ENCODE data around the gene FAAP20. TPM values are rescaled to one million over a fixed set of nuclear protein-coding genes. Genes with fewer than 3 reads are reported as not detected.

Gene FAAP20
- total RNA-seq, 1 donor from 2014 or later, result 114 TPM

DNA sequence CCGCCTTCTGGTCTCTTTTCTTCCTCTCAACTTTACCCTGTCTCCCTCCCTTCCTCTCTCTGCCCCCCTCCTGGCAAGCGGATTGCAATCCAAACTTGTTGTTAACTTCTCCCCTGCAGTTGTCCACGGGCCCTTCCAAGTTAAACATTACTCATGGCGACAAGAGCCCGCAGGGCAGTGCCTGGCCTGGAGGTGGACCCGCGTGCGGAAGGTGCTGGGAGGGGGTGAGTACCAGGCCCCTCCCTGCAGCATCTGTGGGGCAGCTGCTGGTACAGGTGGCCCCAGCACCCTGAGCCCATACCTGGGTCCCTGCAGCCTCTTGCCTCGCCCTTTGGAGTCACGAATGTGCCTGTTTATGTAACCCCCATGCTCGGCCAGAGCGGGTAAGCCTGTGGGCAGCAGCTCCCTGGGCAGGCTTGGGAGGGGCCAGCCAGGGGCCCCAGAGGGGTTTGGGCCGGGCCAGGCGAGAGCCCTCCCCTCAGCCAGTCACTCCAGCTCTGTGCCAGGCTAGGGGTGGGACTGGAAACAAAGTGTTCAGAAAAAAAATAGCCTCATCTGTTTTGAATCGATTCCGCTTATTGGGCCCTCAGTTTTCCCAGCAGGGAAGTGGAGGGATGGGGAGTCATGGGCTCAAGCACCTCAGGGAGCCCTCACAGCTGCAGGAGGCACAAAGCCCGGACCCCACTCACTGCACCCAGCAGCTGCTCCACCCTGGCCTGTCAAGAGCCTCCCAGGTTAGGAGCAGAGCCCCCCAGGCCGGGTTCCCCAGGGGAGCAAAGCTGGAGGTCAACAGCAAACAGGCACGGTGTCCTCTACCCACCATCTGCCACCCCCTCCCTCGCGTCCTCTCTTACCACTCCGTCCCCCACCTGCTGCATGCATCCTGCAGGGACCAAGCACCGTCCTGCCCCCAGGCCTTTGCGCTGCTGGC lies 14.0 kb upstream of the FAAP20 start:
- Histone ChIP-seq H3K36me3 (ENCODE audit: insufficient read depth, low read length) (no peaks in the 10 kb centered on the region), H3K79me2 (ENCODE audit: insufficient read depth, low read length) (no peaks in the 10 kb centered on the region), H2AFZ (ENCODE audit: low read depth, low read length) (no peak overlapping the region), H3K9ac (ENCODE audit: low read length) (peak overlapping the region; percentile 29), H3K27me3 (ENCODE audit: insufficient read depth, low read length) (no peaks in the 10 kb centered on the region), H3K4me2 (ENCODE audit: low read length) (peak overlapping the region; percentile 76), H3K4me1 (ENCODE audit: insufficient read depth, low read length) (peaks cover 62% of the 10 kb centered on the region), H3K4me3 (ENCODE audit: insufficient read depth, low read depth, low read length) (no peak overlapping the region), H4K20me1 (ENCODE audit: insufficient read depth, low read length) (no peaks in the 10 kb centered on the region), H3K9me3 (ENCODE audit: insufficient read depth, low read depth, low read length) (no peaks in the 10 kb centered on the region), H3K27ac (ENCODE audit: low read depth, low read length) (peak overlapping the region; percentile 30)
- Mint-ChIP-seq H3K4me1 (ENCODE audit: low read depth, unreplicated experiment) (peaks cover 3% of the 10 kb centered on the region), H3K36me3 (ENCODE audit: low read depth, unreplicated experiment) (peaks cover 3% of the 10 kb centered on the region), H3K27ac (ENCODE audit: unreplicated experiment) (no peak overlapping the region), H3K27me3 (ENCODE audit: low read depth, unreplicated experiment) (peaks cover 5% of the 10 kb centered on the region), H3K9me3 (ENCODE audit: unreplicated experiment) (no peaks in the 10 kb centered on the region), H3K4me3 (ENCODE audit: unreplicated experiment) (no peak overlapping the region)
- peak; percentile 83 for DNase-seq (ENCODE audit: low read depth)
- TF ChIP-seq EZH2 (IDR thresholded peaks at IDR 0.05; ENCODE audit: insufficient read depth, low read length), result no peak
- TF ChIP-seq, protein P1, sequence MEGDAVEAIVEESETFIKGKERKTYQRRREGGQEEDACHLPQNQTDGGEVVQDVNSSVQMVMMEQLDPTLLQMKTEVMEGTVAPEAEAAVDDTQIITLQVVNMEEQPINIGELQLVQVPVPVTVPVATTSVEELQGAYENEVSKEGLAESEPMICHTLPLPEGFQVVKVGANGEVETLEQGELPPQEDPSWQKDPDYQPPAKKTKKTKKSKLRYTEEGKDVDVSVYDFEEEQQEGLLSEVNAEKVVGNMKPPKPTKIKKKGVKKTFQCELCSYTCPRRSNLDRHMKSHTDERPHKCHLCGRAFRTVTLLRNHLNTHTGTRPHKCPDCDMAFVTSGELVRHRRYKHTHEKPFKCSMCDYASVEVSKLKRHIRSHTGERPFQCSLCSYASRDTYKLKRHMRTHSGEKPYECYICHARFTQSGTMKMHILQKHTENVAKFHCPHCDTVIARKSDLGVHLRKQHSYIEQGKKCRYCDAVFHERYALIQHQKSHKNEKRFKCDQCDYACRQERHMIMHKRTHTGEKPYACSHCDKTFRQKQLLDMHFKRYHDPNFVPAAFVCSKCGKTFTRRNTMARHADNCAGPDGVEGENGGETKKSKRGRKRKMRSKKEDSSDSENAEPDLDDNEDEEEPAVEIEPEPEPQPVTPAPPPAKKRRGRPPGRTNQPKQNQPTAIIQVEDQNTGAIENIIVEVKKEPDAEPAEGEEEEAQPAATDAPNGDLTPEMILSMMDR (IDR thresholded peaks at IDR 0.05; ENCODE audit: insufficient read depth, low read depth, low read length), result no peak
- FAIRE-seq, result no peak

DNA sequence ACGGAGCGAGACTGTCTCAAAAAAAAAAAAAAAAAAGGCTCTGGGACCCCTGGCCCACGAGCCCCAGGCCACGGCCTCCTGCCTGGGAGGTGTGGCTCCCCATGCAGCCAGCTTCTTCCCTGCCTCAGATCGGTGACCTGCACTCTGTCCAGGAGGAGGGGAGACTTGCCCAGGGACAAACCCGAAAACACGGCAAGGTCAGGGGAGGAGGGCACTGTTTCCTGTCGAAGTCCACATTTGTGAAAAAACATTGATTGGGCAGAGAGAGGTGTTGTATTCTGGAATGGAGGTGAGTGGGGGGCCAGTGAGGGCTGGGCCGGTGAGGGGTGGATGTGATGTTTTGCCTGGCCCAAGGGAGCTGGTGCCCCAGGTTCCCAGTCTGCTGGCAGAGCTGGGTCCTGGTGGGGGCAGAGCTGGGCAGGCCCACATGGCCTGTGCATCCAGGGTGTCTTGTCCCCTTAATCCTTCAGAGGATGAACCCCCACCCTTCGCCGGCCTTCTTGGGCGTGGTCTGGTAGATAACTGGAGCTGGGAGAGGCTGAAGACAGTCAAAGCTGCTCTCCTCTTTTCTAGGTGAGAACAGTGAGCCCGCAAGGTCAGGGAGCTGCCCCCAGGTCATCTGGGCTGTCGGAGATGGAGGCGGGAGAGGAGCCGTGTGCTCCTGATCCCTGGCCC lies 12.4 kb upstream of the FAAP20 start:
- H3K27me3 Mint-ChIP-seq (ENCODE audit: low read depth, unreplicated experiment), result peaks cover 5% of the 10 kb centered on the region
- no peaks in the 10 kb centered on the region for H3K9me3 Mint-ChIP-seq (ENCODE audit: unreplicated experiment)
- Histone ChIP-seq H3K27me3 (ENCODE audit: insufficient read depth, low read length) (no peaks in the 10 kb centered on the region), H3K79me2 (ENCODE audit: insufficient read depth, low read length) (no peaks in the 10 kb centered on the region), H4K20me1 (ENCODE audit: insufficient read depth, low read length) (no peaks in the 10 kb centered on the region), H3K4me1 (ENCODE audit: insufficient read depth, low read length) (peaks cover 45% of the 10 kb centered on the region), H3K9ac (ENCODE audit: low read length) (no peak overlapping the region), H3K27ac (ENCODE audit: low read depth, low read length) (no peak overlapping the region), H2AFZ (ENCODE audit: low read depth, low read length) (no peak overlapping the region), H3K9me3 (ENCODE audit: insufficient read depth, low read depth, low read length) (no peaks in the 10 kb centered on the region), H3K4me3 (ENCODE audit: insufficient read depth, low read depth, low read length) (no peak overlapping the region), H3K36me3 (ENCODE audit: insufficient read depth, low read length) (no peaks in the 10 kb centered on the region), H3K4me2 (ENCODE audit: low read length) (no peak overlapping the region)
- TF ChIP-seq EZH2 (IDR thresholded peaks at IDR 0.05; ENCODE audit: insufficient read depth, low read length), result no peak
- TF ChIP-seq, protein P1 (IDR thresholded peaks at IDR 0.05; ENCODE audit: insufficient read depth, low read depth, low read length), result no peak
- no peak overlapping the region for H3K4me3 Mint-ChIP-seq (ENCODE audit: unreplicated experiment)
- no peak overlapping the region for H3K27ac Mint-ChIP-seq (ENCODE audit: unreplicated experiment)
- peaks cover 1% of the 10 kb centered on the region for H3K4me1 Mint-ChIP-seq (ENCODE audit: low read depth, unreplicated experiment)
- H3K36me3 Mint-ChIP-seq (ENCODE audit: low read depth, unreplicated experiment), result peaks cover 3% of the 10 kb centered on the region
- no peak for FAIRE-seq
- no peak for DNase-seq (ENCODE audit: low read depth)
